HepG2 (cell line): Measurements from ENCODE around the gene WDR54. TPM values are rescaled to one million over a fixed set of nuclear protein-coding genes. Genes with fewer than 3 reads are reported as not detected.
A peak's percentile ranks its signal among the peaks of the same experiment; 100 is the strongest.

Experiments
- AHDC1 ChIP-seq: sonication (generic); formaldehyde crosslinking; IDR thresholded peaks from 2 replicates; pipeline ENCODE4 v1.5.1; 2020; ENCODE audit warnings: mild to moderate bottlenecking, missing genetic modification reagents, borderline replicate concordance
- BCL3 ChIP-seq: sonication (generic); formaldehyde crosslinking; IDR thresholded peaks from 2 replicates; pipeline ENCODE4 v1.5.1; 2020; ENCODE audit warnings: mild to moderate bottlenecking, missing genetic modification reagents, moderate library complexity
- KAT2B ChIP-seq: fragments of 150-350 bp; IDR thresholded peaks from 2 replicates; pipeline ENCODE4 v1.6.1; 2014; ENCODE audit warnings: low read depth, low read length, borderline replicate concordance
- KIAA2018 ChIP-seq: sonication (generic); formaldehyde crosslinking; IDR thresholded peaks from 2 replicates; pipeline ENCODE4 v1.5.0; 2020; ENCODE audit warnings: mild to moderate bottlenecking, missing genetic modification reagents, borderline replicate concordance
- MED13 ChIP-seq: sonication (generic); formaldehyde crosslinking; IDR thresholded peaks from 2 replicates; pipeline ENCODE4 v1.5.0; 2020; ENCODE audit warnings: missing genetic modification reagents
- RARG ChIP-seq: sonication (generic); formaldehyde crosslinking; IDR thresholded peaks from 2 replicates; pipeline ENCODE4 v1.4.0; 2020; ENCODE audit warnings: low read depth, mild to moderate bottlenecking, missing genetic modification reagents
- SNAPC2 ChIP-seq: sonication (generic); formaldehyde crosslinking; IDR thresholded peaks from 2 replicates; pipeline ENCODE4 v1.8.1; 2022; ENCODE audit warnings: mild to moderate bottlenecking, missing genetic modification reagents
- YEATS4 ChIP-seq: sonication (generic); formaldehyde crosslinking; IDR thresholded peaks from 2 replicates; pipeline ENCODE4 v1.4.0; 2020; ENCODE audit warnings: missing genetic modification reagents, borderline replicate concordance
- ZBTB21 ChIP-seq: sonication (generic); formaldehyde crosslinking; IDR thresholded peaks from 2 replicates; pipeline ENCODE4 v1.4.0; 2020; ENCODE audit warnings: missing genetic modification reagents
- ZBTB7B ChIP-seq: sonication (generic); formaldehyde crosslinking; IDR thresholded peaks from 2 replicates; pipeline ENCODE4 v1.4.0; 2020; ENCODE audit warnings: missing genetic modification reagents
- ZC3H13 ChIP-seq: sonication (generic); formaldehyde crosslinking; IDR thresholded peaks from 2 replicates; pipeline ENCODE4 v1.8.1; 2023; ENCODE audit warnings: mild to moderate bottlenecking, missing genetic modification reagents, moderate library complexity
- ZNF207 ChIP-seq: fragments of 450-650 bp; IDR thresholded peaks from 2 replicates; pipeline ENCODE4 v1.6.1; 2016; ENCODE audit warnings: antibody characterized with exemption, borderline replicate concordance
- ZNF274 ChIP-seq: sonication (generic); formaldehyde crosslinking; IDR thresholded peaks from 2 replicates; pipeline ENCODE4 v1.5.1; 2020; ENCODE audit warnings: mild to moderate bottlenecking, missing genetic modification reagents
- ZNF709 ChIP-seq: sonication (generic); formaldehyde crosslinking; IDR thresholded peaks from 2 replicates; pipeline ENCODE4 v1.5.0; 2020; ENCODE audit warnings: mild to moderate bottlenecking, missing genetic modification reagents
- polyA plus RNA-seq, 8 experiments: library from polyadenylated mRNA; depleted of rRNA in 3 of 8; stranded (reverse) in 7 of 8; unstranded in 1 of 8; fragments of >200 nt; fragmentation: Illumina TruSeq in 4 of 8; extraction: Trizol in 4 of 8; gene quantifications; 2 replicates each; pipeline versions ENCODE4 v1.2.1 to v1.2.3, GENCODE V29; 2011 to 2016; ENCODE audit warnings: low read depth in 4 of 8, missing spikeins in 1 of 8, mixed read lengths in 1 of 8; ENCODE audit not compliant: insufficient read depth in 1 of 8
- total RNA-seq, 5 experiments: library from RNA; depleted of rRNA; stranded (reverse); fragments of >200 nt; fragmentation: Illumina TruSeq; extraction: Trizol; gene quantifications; 2 replicates each; pipeline ENCODE4 v1.2.3, GENCODE V29; 2016; ENCODE audit warnings: low read depth in 1 of 5

The WDR54 gene
- total and polyA plus RNA-seq, 2 of the 13 experiments (the other 11 are each of a cell fraction or from before 2014, with no cell fraction given) = 2.0 to 17.3 TPM

- TF ChIP-seq AHDC1 (CRISPR knock-in tag) = no peak
- peak; percentile 89 for TF ChIP-seq YEATS4 (CRISPR knock-in tag)
- peak; percentile 87; the same call in 1 of the 2 replicates for TF ChIP-seq MED13 (CRISPR knock-in tag)
- TF ChIP-seq ZBTB7B (CRISPR knock-in tag) = peak; percentile 98
- 0 out of 2 replicates have a peak, but pooled peaks have one; percentile 53 for TF ChIP-seq KIAA2018
- 0 out of 2 replicates have a peak, but pooled peaks have one; percentile 44 for TF ChIP-seq ZBTB21 (CRISPR knock-in tag)
- peak; percentile 84 for TF ChIP-seq ZNF709 (CRISPR knock-in tag)
- peak; percentile 68; the same call in 1 of the 2 replicates for TF ChIP-seq SNAPC2 (CRISPR knock-in tag)
- no peak for TF ChIP-seq ZNF207
- peak; percentile 96 for TF ChIP-seq ZC3H13 (CRISPR knock-in tag)
- no peak; the same call in 1 of the 2 replicates for TF ChIP-seq BCL3 (CRISPR knock-in tag)
- TF ChIP-seq ZNF274 = peak; percentile 70
- TF ChIP-seq KAT2B = no peak
- TF ChIP-seq RARG = peak; percentile 74; the same call in 1 of the 2 replicates
Measured at GRCh38 chr2:74440378-74441169, 19.0 kb downstream of the WDR54 start (continued).
